ENCODE data around the gene GOLGA6L10. TPM values are rescaled to one million over a fixed set of nuclear protein-coding genes. Genes with fewer than 3 reads are reported as not detected.
"Not testable (repeated sequence)": the region's sequence is repeated elsewhere in the genome, so short reads cannot be mapped to it uniquely, and the experiment has no call there.

The GOLGA6L10 gene
- total RNA-seq, 1 experiment from 2014 or later: 1.2 TPM

GRCh38 chr15:82318281-82318680 is 31.0 kb downstream of the GOLGA6L10 start:
- ATAC-seq; intact Hi-C loops (cut with micrococcal nuclease); RAD21 ChIA-PET (ENCODE audit: low non-redundant PET in 1 of 2, low total read pairs in 2 of 2, uncharacterized antibody in 2 of 2, unreplicated experiment in 2 of 2): not testable (repeated sequence)

GRCh38 chr15:82317516-82317915 is 31.8 kb downstream of the GOLGA6L10 start:
- intact Hi-C loops (cut with micrococcal nuclease); H3K4me3 ChIP-seq (replicated peaks in 1 of 2; ENCODE audit: low read depth in 1 of 2, low read length in 2 of 2); H3K4me1 ChIP-seq (ENCODE audit: control insufficient read depth in 1 of 2, insufficient read depth in 2 of 2, low read length in 2 of 2); H3K27ac ChIP-seq (ENCODE audit: low read depth, low read length); H4K20me1 ChIP-seq (ENCODE audit: insufficient read depth); H3K79me2 ChIP-seq (ENCODE audit: insufficient read depth, low read length); DNase-seq (ENCODE audit: low read depth, low spot score); H3K9me3 ChIP-seq (ENCODE audit: control insufficient read depth in 1 of 2, insufficient read depth in 1 of 2, low read depth in 1 of 2, low read length in 2 of 2); BruUV-seq (replicated peaks); RAD21 ChIA-PET (ENCODE audit: low non-redundant PET in 1 of 2, low total read pairs in 2 of 2, uncharacterized antibody in 2 of 2, unreplicated experiment in 2 of 2); H3K27me3 ChIP-seq (ENCODE audit: insufficient read depth, low read length); H3K9ac ChIP-seq (ENCODE audit: low read length); H3K4me2 ChIP-seq (ENCODE audit: low read length); POLR2A ChIA-PET; H2AFZ ChIP-seq (ENCODE audit: low read depth, low read length, poor library complexity, severe bottlenecking); H3K9me2 ChIP-seq (ENCODE audit: insufficient read depth); CTCF ChIA-PET; H3K36me3 ChIP-seq (ENCODE audit: control insufficient read depth in 1 of 2, insufficient read depth in 2 of 2, low read length in 2 of 2): not testable (repeated sequence)
- ATAC-seq: peak; percentile 9; the same call in 1 of the 2 replicates

More at GRCh38 chr15:82318281-82318680, 31.0 kb downstream of the GOLGA6L10 start:
- H3K27ac ChIP-seq (ENCODE audit: low read depth, low read length); H3K4me1 ChIP-seq (ENCODE audit: control insufficient read depth in 1 of 2, insufficient read depth in 2 of 2, low read length in 2 of 2); H3K79me2 ChIP-seq (ENCODE audit: insufficient read depth, low read length); H3K9me2 ChIP-seq (ENCODE audit: insufficient read depth); H3K9me3 ChIP-seq (ENCODE audit: control insufficient read depth in 1 of 2, insufficient read depth in 1 of 2, low read depth in 1 of 2, low read length in 2 of 2); CTCF ChIA-PET; DNase-seq (ENCODE audit: low read depth, low spot score); H4K20me1 ChIP-seq (ENCODE audit: insufficient read depth); H3K4me3 ChIP-seq (replicated peaks in 1 of 2; ENCODE audit: low read depth in 1 of 2, low read length in 2 of 2); H3K4me2 ChIP-seq (ENCODE audit: low read length); BruUV-seq (replicated peaks); POLR2A ChIA-PET; H3K36me3 ChIP-seq (ENCODE audit: control insufficient read depth in 1 of 2, insufficient read depth in 2 of 2, low read length in 2 of 2); H3K9ac ChIP-seq (ENCODE audit: low read length); H2AFZ ChIP-seq (ENCODE audit: low read depth, low read length, poor library complexity, severe bottlenecking); H3K27me3 ChIP-seq (ENCODE audit: insufficient read depth, low read length): not testable (repeated sequence)

- Histone ChIP-seq H3K79me2 (ENCODE audit: insufficient read depth, low read length) (no peaks in the 10 kb centered on the region), H4K20me1 (ENCODE audit: insufficient read depth) (no peaks in the 10 kb centered on the region), H2AFZ (ENCODE audit: low read depth, low read length, poor library complexity, severe bottlenecking) (no peak overlapping the region), H3K9me2 (ENCODE audit: insufficient read depth) (no peaks in the 10 kb centered on the region), H3K4me1 (ENCODE audit: control insufficient read depth in 1 of 2, insufficient read depth in 2 of 2, low read length in 2 of 2) (no peaks in the 10 kb centered on the region), H3K9me3 (ENCODE audit: control insufficient read depth in 1 of 2, insufficient read depth in 1 of 2, low read depth in 1 of 2, low read length in 2 of 2) (no peaks in the 10 kb centered on the region), H3K27ac (ENCODE audit: low read depth, low read length) (no peak overlapping the region), H3K36me3 (ENCODE audit: control insufficient read depth in 1 of 2, insufficient read depth in 2 of 2, low read length in 2 of 2) (no peaks in the 10 kb centered on the region), H3K4me3 (replicated peaks in 1 of 2; ENCODE audit: low read depth in 1 of 2, low read length in 2 of 2) (no peak overlapping the region), H3K4me2 (ENCODE audit: low read length) (no peak overlapping the region), H3K9ac (ENCODE audit: low read length) (no peak overlapping the region), H3K27me3 (ENCODE audit: insufficient read depth, low read length) (no peaks in the 10 kb centered on the region)
- DNase-seq (ENCODE audit: low read depth, low spot score) (no peak), ATAC-seq (peak; percentile 39; the same call in 1 of the 2 replicates)
- ChIA-PET RAD21 (ENCODE audit: low non-redundant PET in 1 of 2, low total read pairs in 2 of 2, uncharacterized antibody in 2 of 2, unreplicated experiment in 2 of 2) (no interaction called here), POLR2A (no interaction called here), CTCF (no interaction called here)
- TF ChIP-seq CBX3 (IDR thresholded peaks at IDR 0.05; ENCODE audit: low read depth): no peak
- no peak for TF ChIP-seq SIN3A (IDR thresholded peaks at IDR 0.05; ENCODE audit: low read depth)
- no peak for TF ChIP-seq ATF3 (IDR thresholded peaks at IDR 0.05)
- no peak for TF ChIP-seq ELF1 (IDR thresholded peaks at IDR 0.05; ENCODE audit: borderline replicate concordance, low read depth)
- TF ChIP-seq ZNF274 (IDR thresholded peaks at IDR 0.05; ENCODE audit: low read depth, low read length): no peak
- TF ChIP-seq RAD21 (IDR thresholded peaks at IDR 0.05; ENCODE audit: low read depth): no peak
- no peak for TF ChIP-seq CTCF (IDR thresholded peaks at IDR 0.05 in 2 of 3, conservative IDR thresholded peaks at IDR 0.05 in 1 of 3; ENCODE audit: borderline replicate concordance in 1 of 3, insufficient read depth in 1 of 3, low read depth in 2 of 3, low read length in 2 of 3)
- TF ChIP-seq JUND (IDR thresholded peaks at IDR 0.05): no peak
- TF ChIP-seq EGR1 (IDR thresholded peaks at IDR 0.05; ENCODE audit: low read depth): no peak
- no peak for TF ChIP-seq MAX (IDR thresholded peaks at IDR 0.05)
- TF ChIP-seq ZFX (IDR thresholded peaks at IDR 0.05): no peak
- TF ChIP-seq YY1 (IDR thresholded peaks at IDR 0.05; ENCODE audit: extremely low read depth, insufficient replicate concordance, low read depth, low read length): no peak
- no peak for TF ChIP-seq SRF (IDR thresholded peaks at IDR 0.05; ENCODE audit: low read depth)
- intact Hi-C loops (cut with micrococcal nuclease): no loop called here
- BruUV-seq (replicated peaks): no TSS peak
Observed at GRCh38 chr15:82317091-82317489, 32.2 kb downstream of the GOLGA6L10 start.

All from HCT116 (cell line).